Left colon (tissue), 2 donors: ENCODE measurements around the gene MYO1A. TPM values are rescaled to one million over a fixed set of nuclear protein-coding genes. Genes with fewer than 3 reads are reported as not detected.

Experiments used
- ATAC-seq: fragments of 200-7000 bp; cut with Tn5 transposase; one replicate; pipeline ENCODE4 v1.9.1; 2020; ENCODE audit warnings: mild to moderate bottlenecking, moderate library complexity
- DNase-seq, 2 donors: peaks; one replicate each; pipeline ENCODE4 v3.0.0-alpha.2; 2020
- intact Hi-C, 2 donors: fragments of 100-400 bp; cut with DNase I in 1 of 2; cut with micrococcal nuclease in 1 of 2; formaldehyde crosslinking; loops; one replicate each; pipeline versions ENCODE4 v1.11.2 to v1.14.0; 2022; cut with DNase I, micrococcal nuclease
- long read RNA-seq: library from polyadenylated mRNA; unstranded; transcript quantifications from one replicate; pipeline ENCODE4 v2.0.0, GENCODE V29; 2021
- total RNA-seq, 2 donors: library from RNA; stranded (reverse); fragmentation: NEBNext Ultra II Directional; extraction: Animal tissue kit (Norgen Biotek cat#: 25700); gene quantifications; one replicate each; pipeline ENCODE4 v1.2.1, GENCODE V29; 2021
- donor health status: DM: no; HTN: no; CAD: no.
- donor health status: DM: yes; HTN: yes; CAD: no.

MYO1A gene
- 100 to 1,000 TPM; 281 to 296 TPM for total RNA-seq
- long read RNA-seq, transcript MYO1A-201 (28 exons, 3,621 nt) = major isoform, 144 of 280 reads
- long read RNA-seq, partial matches to known transcripts = 104 of 280 reads
- long read RNA-seq, other reads (novel, unspliced or antisense) = 32 of 280 reads

DNA sequence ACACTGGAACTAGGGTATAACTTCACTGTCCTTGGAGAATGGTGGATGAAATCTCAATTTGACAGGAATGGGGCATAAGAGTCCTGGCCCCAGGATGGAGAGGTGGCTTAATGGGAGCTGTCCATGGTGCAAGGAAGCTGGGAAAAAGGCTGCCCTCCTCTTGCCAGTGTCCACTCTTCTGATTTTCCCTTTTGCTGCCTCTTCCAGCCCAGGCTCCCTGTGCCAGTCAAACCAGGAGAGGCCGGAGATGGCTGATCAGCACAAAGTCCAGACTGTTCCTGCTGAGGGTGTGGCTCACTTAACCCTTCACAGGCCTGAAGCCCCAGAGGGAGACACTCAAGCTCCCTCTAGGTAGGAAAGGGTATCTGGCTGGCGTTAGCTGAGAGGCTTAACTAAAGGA is at the start of gene MYO1A:
TSS of gene MYO1A (minus strand) at position 240 of the 400 bp plus-strand sequence. CDS start 1,806 bp downstream, outside the sequence.
- intact Hi-C loops = no loop called here
- peak; percentile 69 to 77 for DNase-seq
- ATAC-seq = peak; percentile 86

DNA sequence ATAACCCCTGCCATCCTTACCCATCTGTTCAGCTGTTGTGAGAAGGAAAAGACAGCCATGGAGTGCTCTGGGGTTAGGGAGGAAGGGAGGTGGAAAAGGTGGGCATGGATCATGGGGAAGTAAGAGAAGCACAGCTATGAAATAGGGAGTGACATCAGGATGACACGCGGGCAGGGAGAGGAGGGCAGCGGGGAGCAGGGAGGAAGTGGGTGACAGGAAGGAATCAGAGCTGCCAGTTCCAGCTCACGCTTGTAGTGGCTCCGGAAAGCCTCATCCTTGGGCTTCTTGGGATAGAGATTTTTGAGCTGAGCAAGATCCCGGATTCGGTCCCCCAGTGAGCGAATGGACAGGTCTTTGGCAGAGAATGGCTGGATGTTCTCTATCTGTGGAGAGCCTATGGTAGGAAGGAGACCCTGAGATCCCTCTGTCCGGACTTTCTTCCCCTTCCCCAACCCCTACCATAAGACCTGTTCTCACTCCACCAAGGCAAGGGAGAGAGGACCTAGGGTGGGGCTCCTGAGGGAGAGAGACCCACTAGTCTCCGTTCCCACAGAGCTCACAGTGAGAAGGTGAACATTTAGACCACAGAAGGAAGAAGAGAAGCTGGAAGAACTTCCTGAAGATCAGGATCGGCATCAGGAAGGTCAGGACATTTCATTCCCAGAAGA is 49.3 kb upstream of the MYO1A start:
- DNase-seq = no peak
- ATAC-seq = no peak
- intact Hi-C loops = no loop called here

- no peak for ATAC-seq
- no peak for DNase-seq
- intact Hi-C loops = no loop called here
These were observed 48.6 kb upstream of the MYO1A start for GRCh38 chr12:57098546-57098945.

DNA sequence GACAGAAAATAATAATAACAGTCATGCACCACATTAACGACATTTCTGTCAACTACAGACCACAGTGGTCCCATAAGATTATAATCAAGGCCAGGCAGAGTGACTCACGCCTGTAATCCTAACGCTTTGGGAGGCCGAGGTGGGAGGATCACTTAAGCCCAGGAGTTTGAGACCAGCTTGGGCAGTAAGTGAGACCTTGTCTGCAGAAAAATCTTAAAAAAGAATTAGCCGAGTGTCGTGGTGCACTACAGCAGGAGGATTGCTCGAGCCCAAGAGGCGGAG is 47.6 kb upstream of the MYO1A start:
- DNase-seq (no peak), ATAC-seq (no peak)
- intact Hi-C loops = no loop called here

GRCh38 chr12:57096748-57097553 is 47.0 kb upstream of the MYO1A start:
- ATAC-seq (no peak), DNase-seq (no peak)
- intact Hi-C loops = no loop called here

GRCh38 chr12:57096099-57096572 is 46.2 kb upstream of the MYO1A start:
- no peak for DNase-seq
- ATAC-seq = peak; percentile 50
- intact Hi-C loops = no loop called here

DNA sequence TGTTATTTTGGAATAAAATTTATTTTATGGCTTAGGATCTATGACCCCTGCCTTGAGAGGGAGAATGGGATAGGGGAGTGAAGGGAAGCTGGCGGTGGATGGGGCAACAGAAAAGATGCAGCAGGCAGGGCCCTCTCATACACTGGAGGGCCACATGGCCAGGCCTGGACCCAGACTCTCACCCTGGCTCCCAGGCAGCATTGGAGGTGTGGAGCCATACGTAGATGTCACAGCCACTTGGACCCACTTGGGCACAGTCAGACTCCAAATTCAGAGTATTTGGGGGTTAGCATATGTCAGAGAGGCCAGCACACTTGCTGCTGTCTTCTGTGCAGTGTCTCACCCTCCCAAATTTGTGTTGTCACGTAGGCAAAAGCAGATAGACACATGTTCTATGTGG is 45.5 kb upstream of the MYO1A start:
- intact Hi-C loops = no loop called here
- ATAC-seq = no peak
- no peak for DNase-seq

DNA sequence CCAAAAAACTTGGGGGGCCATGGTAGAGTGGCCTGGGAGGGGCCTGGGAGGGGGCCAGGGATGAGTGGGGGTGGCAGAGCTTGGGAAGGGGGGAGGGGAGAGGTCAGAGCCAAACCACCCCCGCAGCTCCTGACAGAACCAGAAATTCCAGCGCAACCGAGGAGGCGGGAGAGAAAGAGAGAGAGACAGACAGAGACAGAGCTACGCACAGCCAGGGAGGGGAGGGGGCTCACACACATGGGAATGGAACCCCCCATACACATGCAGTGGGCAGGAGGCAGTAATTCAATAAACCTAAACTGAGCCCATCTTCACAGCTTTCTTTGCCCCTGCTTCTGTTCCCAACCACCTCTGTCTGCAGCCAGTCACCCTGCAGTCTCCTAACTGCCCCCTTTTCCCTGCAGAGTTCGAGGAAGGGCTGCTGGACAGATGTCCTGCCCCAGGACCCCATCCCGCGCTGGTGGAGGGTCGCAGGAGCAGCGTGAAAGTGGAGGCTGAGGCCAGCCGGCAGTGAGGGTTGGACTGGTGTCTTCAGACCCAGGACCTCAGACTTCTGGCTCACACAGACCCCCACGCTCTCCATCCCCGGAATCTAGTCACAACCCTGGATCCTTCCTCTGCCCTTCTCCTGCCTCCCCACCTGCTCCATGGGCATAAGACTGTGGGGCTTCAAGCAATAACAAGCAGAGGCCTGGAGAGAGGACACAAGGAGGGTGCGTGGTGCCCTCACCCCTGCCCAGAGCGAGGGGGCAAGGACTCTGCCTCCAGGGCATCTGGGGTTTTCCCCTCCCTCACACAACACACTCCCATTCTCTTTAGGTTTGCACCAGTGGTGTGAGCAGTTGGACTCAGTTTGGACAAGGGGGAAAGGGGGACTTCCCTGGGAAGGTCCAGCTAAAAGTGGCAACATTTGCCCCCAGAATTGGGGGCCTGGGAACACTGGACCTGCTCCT is 44.6 kb upstream of the MYO1A start:
- intact Hi-C loops = no loop called here
- DNase-seq = no peak
- ATAC-seq = no peak

GRCh38 chr12:57093415-57094207 is 43.7 kb upstream of the MYO1A start:
- ATAC-seq (peak; percentile 3), DNase-seq (peak; percentile 67 to 68)
- intact Hi-C loops = no loop called here

- intact Hi-C loops = no loop called here
- ATAC-seq = no peak
- no peak for DNase-seq
These were observed 43.0 kb upstream of the MYO1A start for GRCh38 chr12:57092876-57093414.

DNA sequence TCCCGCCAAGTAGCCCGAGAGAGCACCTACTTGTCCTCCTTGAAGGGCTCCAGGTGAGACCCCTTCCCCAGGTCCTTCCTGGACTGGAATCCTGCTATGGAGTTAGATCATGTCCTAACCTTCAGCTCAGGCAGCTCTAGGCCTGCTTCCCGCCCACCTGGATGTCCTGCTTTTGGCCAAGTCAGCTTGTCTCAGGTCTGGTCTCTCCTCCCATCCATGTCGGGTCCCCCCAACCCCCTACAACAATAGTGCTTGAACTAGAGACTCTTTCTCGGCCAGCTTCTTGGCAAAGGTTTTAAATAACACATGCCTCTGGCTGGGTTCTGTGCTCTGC is 42.6 kb upstream of the MYO1A start:
- intact Hi-C loops = no loop called here
- no peak for DNase-seq
- ATAC-seq = no peak

- ATAC-seq (no peak), DNase-seq (no peak)
- intact Hi-C loops = no loop called here
These were observed 42.0 kb upstream of the MYO1A start for GRCh38 chr12:57091638-57092528.

DNA sequence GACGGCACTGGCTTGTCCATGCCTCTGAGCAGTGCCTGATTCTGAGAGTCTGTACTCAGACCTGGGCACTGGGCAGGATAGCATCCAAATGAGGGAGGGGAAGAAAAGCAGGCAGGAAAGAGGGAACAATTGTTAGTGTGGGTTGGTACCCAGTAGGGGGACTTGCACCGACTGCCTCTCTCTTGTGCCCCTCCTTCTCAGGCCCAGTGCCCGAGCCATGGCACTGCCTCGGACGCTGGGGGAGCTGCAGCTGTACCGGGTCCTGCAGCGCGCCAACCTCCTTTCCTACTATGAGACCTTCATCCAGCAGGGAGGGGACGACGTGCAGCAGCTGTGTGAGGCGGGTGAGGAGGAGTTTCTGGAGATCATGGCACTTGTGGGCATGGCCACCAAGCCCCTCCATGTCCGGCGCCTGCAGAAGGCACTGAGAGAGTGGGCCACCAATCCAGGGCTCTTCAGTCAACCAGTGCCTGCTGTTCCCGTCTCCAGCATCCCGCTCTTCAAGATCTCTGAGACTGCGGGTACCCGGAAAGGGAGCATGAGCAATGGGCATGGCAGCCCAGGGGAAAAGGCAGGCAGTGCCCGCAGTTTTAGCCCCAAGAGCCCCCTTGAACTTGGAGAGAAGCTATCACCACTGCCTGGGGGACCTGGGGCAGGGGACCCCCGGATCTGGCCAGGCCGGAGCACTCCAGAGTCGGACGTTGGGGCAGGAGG is 41.2 kb upstream of the MYO1A start:
- DNase-seq (no peak), ATAC-seq (no peak)
- intact Hi-C loops = no loop called here

- ATAC-seq (no peak), DNase-seq (no peak)
- intact Hi-C loops = no loop called here
These were observed 40.6 kb upstream of the MYO1A start for GRCh38 chr12:57090490-57090889.

DNA sequence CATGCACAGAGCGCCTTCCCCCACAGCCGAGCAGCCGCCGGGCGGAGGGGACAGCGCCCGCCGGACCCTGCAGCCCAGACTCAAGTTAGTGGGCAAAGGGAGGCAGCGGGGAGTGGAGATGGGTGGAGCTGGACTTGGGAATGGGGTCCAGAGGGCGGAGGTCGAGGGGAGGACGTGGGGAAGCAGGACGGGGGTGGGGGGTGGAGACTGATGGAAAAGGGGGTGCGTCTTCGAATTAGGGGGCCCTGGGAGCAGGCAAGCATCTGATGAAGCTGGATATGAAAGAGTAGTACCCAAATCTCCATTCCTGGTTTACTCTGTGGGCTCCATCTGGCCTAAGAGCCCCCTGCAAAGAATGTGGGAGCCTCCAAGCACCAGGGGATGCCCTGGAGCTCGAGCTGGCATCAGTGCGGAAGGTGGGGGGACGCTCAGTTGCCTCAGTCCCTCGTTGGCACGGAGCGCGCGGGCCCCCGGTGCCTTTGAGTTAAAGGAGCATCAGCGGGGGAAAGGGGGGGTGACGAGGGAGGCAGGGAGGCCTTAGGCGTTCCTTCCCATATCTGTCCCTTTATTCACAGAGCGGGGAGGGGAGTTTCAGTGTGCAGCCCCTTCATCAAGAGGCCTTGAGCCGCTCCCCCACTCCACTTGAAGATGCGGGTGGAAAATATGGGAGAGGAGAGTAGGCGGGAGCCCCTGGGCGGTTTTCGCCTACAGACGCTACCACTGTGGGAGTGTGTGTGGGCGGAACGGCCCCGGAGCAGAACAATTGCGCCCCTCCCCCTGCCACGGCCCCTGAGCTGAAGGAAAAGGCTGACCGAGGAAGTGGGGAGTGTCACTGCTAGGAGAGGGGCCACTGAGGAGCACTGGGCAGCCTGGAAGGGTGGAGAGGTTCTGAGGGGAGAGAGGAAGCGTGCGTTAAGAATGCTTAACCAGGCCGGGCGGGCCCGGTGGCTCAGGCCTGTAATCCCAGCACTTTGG is 39.6 kb upstream of the MYO1A start:
- intact Hi-C loops = no loop called here
- ATAC-seq (no peak), DNase-seq (peak; percentile 80)
